ENCODE measurements around the gene ESD.

DNA sequence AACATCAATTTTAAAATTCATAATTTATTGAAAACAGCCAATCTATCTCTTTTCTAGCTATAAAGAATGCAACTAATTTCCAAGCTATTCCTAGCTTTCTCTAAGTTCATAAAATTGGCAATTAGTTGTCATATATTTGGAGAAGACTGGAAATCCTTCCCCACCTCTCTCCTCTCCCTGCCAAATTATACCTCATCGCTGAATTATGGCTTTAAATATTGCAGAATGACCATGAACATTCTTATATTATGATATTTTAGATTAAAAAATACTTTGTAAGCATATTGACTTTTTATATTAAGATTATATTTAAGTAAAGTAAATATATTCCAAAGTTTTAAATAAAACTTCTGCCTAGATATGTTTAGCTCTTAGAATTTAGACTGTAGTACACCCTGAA, 58.2 kb downstream of the ESD start:
- TF ChIP-seq, protein P1, sequence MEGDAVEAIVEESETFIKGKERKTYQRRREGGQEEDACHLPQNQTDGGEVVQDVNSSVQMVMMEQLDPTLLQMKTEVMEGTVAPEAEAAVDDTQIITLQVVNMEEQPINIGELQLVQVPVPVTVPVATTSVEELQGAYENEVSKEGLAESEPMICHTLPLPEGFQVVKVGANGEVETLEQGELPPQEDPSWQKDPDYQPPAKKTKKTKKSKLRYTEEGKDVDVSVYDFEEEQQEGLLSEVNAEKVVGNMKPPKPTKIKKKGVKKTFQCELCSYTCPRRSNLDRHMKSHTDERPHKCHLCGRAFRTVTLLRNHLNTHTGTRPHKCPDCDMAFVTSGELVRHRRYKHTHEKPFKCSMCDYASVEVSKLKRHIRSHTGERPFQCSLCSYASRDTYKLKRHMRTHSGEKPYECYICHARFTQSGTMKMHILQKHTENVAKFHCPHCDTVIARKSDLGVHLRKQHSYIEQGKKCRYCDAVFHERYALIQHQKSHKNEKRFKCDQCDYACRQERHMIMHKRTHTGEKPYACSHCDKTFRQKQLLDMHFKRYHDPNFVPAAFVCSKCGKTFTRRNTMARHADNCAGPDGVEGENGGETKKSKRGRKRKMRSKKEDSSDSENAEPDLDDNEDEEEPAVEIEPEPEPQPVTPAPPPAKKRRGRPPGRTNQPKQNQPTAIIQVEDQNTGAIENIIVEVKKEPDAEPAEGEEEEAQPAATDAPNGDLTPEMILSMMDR (IDR thresholded peaks at IDR 0.05), result no peak
- TF ChIP-seq EZH2 (IDR thresholded peaks at IDR 0.05) (no peak), EZH2phosphoT487 (IDR thresholded peaks at IDR 0.05) (no peak)

Data from neural progenitor cell (in vitro differentiated cells).